ENCODE results near the gene STRBP.

DNA sequence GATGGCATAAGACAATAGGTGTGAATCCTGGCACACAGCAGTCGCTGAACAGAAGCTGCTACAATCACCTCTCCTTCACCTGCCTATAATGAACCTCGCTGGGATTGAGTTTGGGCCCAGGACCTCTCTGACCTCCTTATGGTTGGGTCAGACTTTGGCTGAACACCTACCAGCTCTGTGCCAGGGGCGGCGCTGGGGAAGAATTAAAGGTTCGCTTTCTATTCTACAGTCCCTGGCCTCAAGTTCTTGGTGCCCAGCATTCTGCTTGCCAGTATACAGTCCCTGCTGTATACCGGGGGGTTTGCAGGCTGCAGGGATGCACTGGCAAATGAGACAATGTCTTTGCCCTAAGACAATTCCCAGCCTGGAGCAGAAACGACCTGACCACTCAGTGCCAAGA is 895 bp upstream of the STRBP start:
- no peak for TF ChIP-seq EZH2 (IDR thresholded peaks at IDR 0.05)
- TF ChIP-seq, protein P1, sequence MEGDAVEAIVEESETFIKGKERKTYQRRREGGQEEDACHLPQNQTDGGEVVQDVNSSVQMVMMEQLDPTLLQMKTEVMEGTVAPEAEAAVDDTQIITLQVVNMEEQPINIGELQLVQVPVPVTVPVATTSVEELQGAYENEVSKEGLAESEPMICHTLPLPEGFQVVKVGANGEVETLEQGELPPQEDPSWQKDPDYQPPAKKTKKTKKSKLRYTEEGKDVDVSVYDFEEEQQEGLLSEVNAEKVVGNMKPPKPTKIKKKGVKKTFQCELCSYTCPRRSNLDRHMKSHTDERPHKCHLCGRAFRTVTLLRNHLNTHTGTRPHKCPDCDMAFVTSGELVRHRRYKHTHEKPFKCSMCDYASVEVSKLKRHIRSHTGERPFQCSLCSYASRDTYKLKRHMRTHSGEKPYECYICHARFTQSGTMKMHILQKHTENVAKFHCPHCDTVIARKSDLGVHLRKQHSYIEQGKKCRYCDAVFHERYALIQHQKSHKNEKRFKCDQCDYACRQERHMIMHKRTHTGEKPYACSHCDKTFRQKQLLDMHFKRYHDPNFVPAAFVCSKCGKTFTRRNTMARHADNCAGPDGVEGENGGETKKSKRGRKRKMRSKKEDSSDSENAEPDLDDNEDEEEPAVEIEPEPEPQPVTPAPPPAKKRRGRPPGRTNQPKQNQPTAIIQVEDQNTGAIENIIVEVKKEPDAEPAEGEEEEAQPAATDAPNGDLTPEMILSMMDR (IDR thresholded peaks at IDR 0.05), result no peak
